ENCODE data around the gene SLC5A8. TPM values are rescaled to one million over a fixed set of nuclear protein-coding genes. Genes with fewer than 3 reads are reported as not detected.

The SLC5A8 gene
- total and polyA plus RNA-seq, 10 donors = 0.02 TPM; not detected in 8

GRCh38 chr12:101115326-101115725 is 94.7 kb downstream of the SLC5A8 start:
- H3K4me1 ChIP-seq = no peaks in the 10 kb centered on the region
- TF ChIP-seq POLR2AphosphoS5 (IDR thresholded peaks at IDR 0.05) (no peak), POLR2A (IDR thresholded peaks at IDR 0.05) (no peak), CTCF (IDR thresholded peaks at IDR 0.05 in 8 of 11, conservative IDR thresholded peaks at IDR 0.05 in 3 of 11) (no peak)
- H3K4me3 ChIP-seq = no peak overlapping the region
- no peak overlapping the region for H3K27ac ChIP-seq
- intact Hi-C loops (cut with DNase I; ENCODE audit: low total_unique reads) = no loop called here
- no peaks in the 10 kb centered on the region for H3K27me3 ChIP-seq (replicated peaks in 1 of 7)
- peaks cover 0 to 10% (median under 1%) of the 10 kb centered on the region in 8 donors for H3K9me3 ChIP-seq
- H3K36me3 ChIP-seq = no peaks in the 10 kb centered on the region
- 55 to 70% (median 68%) methylated on average over 2 of the region's 2 CpGs for WGBS, 5 donors
- DNase-seq = no peak

- TF ChIP-seq CTCF (IDR thresholded peaks at IDR 0.05 in 8 of 11, conservative IDR thresholded peaks at IDR 0.05 in 3 of 11) (no peak), POLR2AphosphoS5 (IDR thresholded peaks at IDR 0.05) (no peak), POLR2A (IDR thresholded peaks at IDR 0.05) (no peak)
- Histone ChIP-seq H3K4me3 (no peak overlapping the region), H3K27ac (no peak overlapping the region), H3K36me3 (no peaks in the 10 kb centered on the region), H3K4me1 (no peaks in the 10 kb centered on the region), H3K27me3 (replicated peaks in 1 of 7) (no peaks in the 10 kb centered on the region), H3K9me3 (no peaks in the 10 kb centered on the region)
- no peak for DNase-seq
- intact Hi-C loops (cut with DNase I; ENCODE audit: low total_unique reads) = no loop called here
- 81 to 85% (median 84%) methylated on average over 2 of the region's 2 CpGs for WGBS, 5 donors
Observed at GRCh38 chr12:101111441-101111840, 98.6 kb downstream of the SLC5A8 start.

- Histone ChIP-seq H3K4me3 (no peak overlapping the region), H3K9me3 (no peaks in the 10 kb centered on the region), H3K4me1 (no peaks in the 10 kb centered on the region), H3K36me3 (no peaks in the 10 kb centered on the region), H3K27me3 (replicated peaks in 1 of 7) (no peaks in the 10 kb centered on the region), H3K27ac (no peak overlapping the region)
- TF ChIP-seq POLR2AphosphoS5 (IDR thresholded peaks at IDR 0.05) (no peak), CTCF (IDR thresholded peaks at IDR 0.05 in 8 of 11, conservative IDR thresholded peaks at IDR 0.05 in 3 of 11) (no peak), POLR2A (IDR thresholded peaks at IDR 0.05) (no peak)
- 71 to 90% (median 86%) methylated on average over 3 of the region's 3 CpGs for WGBS, 5 donors
- intact Hi-C loops (cut with DNase I; ENCODE audit: low total_unique reads) = no loop called here
- DNase-seq = no peak
Observed at GRCh38 chr12:101110866-101111265, 99.2 kb downstream of the SLC5A8 start.

- WGBS, 5 donors = 79 to 90% (median 86%) methylated on average over 5 of the region's 5 CpGs
- H3K27me3 ChIP-seq (replicated peaks in 1 of 7) = no peaks in the 10 kb centered on the region
Observed at GRCh38 chr12:101108130-101108529, 101.9 kb downstream of the SLC5A8 start.

More at GRCh38 chr12:101108130-101108529, 101.9 kb downstream of the SLC5A8 start:
- H3K27ac ChIP-seq = no peak overlapping the region
- intact Hi-C loops (cut with DNase I; ENCODE audit: low total_unique reads) = no loop called here
- peaks cover 0 to 13% (median 4%) of the 10 kb centered on the region in 8 donors for H3K9me3 ChIP-seq
- no peaks in the 10 kb centered on the region for H3K36me3 ChIP-seq
- TF ChIP-seq CTCF (IDR thresholded peaks at IDR 0.05 in 8 of 11, conservative IDR thresholded peaks at IDR 0.05 in 3 of 11) = no peak
- TF ChIP-seq POLR2A (IDR thresholded peaks at IDR 0.05) = no peak
- TF ChIP-seq POLR2AphosphoS5 (IDR thresholded peaks at IDR 0.05) = no peak
- no peak for DNase-seq
- no peaks in the 10 kb centered on the region for H3K4me1 ChIP-seq
- no peak overlapping the region for H3K4me3 ChIP-seq
